Activated CD8-positive, alpha-beta memory T cell treated with anti-CD3 and anti-CD28 coated beads, Interleukin-2, amount 50 U/mL, for 4 hours (primary cell): ENCODE results near the gene ZNF276.
"Not testable (repeated sequence)": the region's sequence is repeated elsewhere in the genome, so short reads cannot be mapped to it uniquely, and the experiment has no call there.

ENCODE experiments used
- DNase-seq: peaks from one replicate; pipeline ENCODE4 v3.0.0-alpha.2; 2020

Gene ZNF276, protein sequence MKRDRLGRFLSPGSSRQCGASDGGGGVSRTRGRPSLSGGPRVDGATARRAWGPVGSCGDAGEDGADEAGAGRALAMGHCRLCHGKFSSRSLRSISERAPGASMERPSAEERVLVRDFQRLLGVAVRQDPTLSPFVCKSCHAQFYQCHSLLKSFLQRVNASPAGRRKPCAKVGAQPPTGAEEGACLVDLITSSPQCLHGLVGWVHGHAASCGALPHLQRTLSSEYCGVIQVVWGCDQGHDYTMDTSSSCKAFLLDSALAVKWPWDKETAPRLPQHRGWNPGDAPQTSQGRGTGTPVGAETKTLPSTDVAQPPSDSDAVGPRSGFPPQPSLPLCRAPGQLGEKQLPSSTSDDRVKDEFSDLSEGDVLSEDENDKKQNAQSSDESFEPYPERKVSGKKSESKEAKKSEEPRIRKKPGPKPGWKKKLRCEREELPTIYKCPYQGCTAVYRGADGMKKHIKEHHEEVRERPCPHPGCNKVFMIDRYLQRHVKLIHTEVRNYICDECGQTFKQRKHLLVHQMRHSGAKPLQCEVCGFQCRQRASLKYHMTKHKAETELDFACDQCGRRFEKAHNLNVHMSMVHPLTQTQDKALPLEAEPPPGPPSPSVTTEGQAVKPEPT

DNA sequence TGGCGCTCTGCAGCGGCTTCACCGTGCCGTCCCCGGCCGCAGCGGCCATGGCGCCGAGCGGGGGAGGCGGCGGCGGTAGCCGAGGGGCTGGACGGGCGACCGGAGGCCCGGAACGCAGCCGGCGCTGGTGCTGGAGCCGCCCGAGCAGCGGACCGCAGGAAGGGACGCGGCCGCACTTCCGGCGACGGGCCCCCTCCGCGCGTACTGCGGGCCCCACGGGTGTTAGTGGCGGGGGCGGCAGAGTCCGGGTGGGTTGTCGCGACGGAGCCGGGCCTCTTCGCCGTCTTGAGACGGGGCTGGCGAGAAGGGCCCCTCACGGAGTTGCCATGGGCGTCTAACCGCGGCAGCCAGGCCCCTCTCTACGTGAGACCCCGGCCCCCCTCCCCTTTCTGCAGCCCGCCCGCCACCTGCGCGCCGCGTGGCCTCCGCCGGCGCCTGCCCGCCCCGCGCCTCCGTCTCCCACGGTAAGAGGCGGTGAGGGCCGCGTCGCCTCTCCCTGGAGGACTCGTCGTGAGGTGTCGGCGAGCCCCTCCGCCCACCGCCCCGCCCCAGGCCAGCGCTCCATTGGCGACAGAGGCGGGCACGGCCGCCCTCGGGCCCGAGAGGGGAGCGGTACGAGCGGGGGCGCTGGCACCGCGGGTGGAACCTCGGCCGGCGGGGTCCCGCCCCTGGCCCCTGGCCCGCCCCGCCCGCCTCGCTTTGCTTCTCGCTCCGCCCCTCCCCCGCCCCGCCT, at the start of gene ZNF276, which contains the start of gene VPS9D1:
TSS of gene ZNF276 (plus strand) at position 725 of the 733 bp plus-strand sequence. CDS start 104 bp downstream, outside the sequence.
TSS of gene VPS9D1 (minus strand) at position 86 of the 733 bp plus-strand sequence. CDS start at position 49, 37 bp downstream.
- DNase-seq = peak; percentile 89

- not testable (repeated sequence) for DNase-seq
Observed at GRCh38 chr16:89671565-89671964, 49.8 kb upstream of the ZNF276 start.

DNA sequence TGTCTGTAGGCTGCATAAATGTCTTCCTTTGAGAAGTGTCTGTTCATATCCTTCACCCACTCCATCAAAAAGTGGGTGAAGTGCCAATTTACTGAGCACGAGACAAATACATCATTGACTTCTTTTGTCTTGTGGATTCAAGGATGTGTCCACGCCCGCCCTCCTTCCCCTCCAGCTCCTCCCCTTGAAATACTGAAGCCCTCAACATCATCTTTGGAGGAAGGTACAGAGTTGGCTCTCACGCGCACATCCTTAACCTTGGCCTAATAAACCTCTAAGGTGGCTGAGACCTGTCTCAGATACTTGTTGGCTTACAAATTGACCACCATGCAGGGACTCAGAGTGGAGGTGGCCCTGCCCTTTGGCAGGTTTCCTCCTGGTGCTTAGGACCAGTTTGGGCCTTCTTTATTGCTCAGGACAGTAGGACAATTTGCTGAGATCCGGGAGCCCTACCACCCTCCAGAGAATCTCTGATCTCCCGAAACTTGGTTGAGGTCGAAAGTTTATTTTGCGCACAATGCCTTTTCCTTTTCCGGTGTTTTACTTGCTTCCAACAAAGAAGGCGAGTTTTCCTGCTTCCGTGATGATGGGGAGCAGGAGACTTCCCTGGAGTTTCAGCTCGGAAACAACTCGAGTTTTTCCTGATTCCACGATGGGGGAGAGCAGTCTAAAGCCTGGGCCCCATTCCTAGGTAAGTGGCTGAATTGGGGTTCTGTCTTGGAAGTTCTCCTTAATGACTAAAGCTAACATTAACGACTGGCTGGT, 49.0 kb upstream of the ZNF276 start:
- DNase-seq = no peak

- DNase-seq = no peak
Observed at GRCh38 chr16:89678258-89678657, 43.1 kb upstream of the ZNF276 start.

DNA sequence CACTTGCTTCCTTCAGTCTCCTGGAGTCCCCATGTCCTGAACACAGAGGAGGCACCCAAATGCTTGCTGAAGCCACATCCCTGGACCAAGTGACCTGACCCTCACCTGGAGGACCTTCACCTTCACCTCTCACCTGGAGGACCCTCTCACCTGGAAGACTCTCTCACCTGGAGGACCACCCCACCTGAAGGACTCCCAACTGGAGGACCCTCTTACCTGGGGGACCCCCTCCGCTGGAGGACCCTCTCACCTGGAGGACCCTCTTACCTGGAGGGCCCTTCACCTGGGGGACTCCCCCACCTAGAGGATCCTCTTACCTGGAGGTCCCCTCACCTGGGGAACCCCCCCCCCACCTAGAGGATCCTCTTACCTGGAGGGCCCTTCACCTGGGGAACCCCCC, 35.4 kb upstream of the ZNF276 start:
- DNase-seq = no peak

DNA sequence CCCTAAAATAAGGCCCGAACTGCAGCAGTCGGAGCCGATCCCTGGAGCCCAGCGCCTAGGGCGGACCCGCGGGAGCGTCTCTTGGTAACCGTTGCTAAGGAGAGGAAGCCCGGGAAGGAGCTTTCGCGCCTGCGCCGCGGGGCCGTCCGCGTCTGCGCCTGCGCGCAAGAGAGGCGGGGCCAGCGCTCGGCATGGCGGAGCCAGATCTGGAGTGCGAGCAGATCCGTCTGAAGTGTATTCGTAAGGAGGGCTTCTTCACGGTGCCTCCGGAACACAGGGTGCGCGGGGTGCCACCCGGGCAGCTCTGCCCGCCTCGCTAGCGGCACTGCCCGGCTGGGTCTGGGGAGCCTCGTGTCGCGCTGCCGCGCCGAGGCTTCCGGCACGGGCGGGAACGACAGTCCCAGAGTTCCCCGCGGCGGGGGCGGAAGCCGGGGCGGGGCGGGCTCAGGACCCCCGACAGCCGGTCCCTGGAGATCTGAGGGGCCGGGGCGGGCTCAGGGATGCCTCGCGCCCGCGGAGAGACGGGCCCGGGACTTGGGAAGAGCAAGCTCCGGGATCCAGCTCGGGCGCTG, 34.7 kb upstream of the ZNF276 start, which contains the start of gene CDK10:
TSS of gene CDK10 (plus strand) at position 170 of the 572 bp plus-strand sequence. CDS start at position 192, 22 bp downstream.
- DNase-seq = peak; percentile 88

DNA sequence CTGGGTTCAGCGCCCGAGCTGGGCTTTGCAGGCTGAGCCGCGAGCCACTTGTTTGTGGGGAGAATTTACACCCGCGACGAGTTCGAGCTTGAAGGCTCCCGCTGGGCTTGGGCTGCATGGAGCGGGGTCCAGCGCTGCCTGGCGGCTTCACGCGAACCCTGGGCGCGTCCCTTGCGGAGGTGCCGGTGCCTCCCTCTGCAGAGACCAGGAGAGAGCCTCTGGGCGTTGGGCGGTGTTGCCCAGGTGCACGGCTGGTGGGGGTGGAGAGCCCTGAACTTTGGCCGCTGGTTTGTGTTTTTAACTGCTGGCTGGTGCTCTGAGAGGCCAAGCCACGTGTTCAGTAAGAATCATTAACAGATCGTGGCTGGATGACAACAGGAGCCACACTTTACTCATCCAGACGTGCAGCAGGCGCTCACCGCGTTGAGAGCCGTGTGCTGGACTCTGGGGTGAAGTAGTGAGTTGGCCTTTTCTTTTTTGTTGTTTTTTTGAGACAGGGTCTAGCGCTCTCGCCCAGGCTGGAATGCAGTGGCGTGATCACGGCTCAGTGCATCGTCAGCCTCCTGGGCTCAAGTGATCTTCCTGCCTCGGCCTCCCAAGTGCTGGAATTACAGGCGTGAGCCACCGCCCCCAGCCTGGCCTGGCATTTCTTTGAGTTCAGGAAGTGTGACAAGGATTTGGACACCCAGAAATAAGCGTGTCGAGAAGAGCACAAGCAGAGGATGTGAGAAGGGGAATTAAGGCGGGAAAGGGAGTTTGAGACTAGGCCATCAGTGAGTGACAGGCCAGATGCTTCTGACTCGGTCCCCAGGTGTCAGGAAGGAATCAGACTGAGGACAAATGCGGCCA, 34.0 kb upstream of the ZNF276 start:
- no peak for DNase-seq

DNA sequence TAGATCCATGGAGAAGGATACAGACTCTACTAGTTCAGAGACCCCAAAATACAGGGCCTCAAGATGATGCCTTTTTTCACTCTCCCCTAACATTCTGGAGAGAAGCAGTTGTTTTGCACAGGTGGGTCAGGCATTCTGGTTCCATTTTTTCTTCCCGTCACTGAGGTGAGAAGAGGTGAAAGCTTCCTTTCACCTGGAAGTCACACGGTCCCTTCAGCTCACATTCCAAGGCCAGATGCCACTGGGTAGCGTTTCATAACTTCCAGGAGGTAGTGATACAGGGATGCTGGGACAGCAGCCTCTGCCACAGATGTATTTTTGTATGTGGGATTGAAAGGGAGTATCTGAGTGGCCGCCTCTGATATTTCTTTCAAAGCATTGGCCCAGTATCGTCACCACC, 32.9 kb upstream of the ZNF276 start:
- no peak for DNase-seq

- DNase-seq = no peak
Observed at GRCh38 chr16:89689142-89689541, 32.2 kb upstream of the ZNF276 start.

DNA sequence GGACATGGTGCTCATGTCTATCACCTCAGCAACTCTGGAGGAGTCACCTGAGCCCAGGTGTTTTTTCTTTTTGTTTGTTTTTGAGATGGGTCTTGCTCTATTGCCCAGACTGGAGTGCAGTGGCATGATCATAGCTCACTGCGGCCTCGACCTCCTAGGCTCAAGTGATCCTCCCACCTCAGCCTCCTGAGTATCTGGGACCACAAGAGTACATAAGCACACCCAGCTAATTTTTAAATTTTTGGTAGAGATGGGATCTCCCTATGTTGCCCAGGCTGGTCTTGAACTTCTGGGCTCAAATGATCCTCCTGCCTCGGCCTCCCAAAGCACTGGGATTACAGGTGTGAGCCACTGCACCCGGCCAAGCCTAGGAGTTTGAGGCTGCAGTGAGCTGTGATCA, 31.7 kb upstream of the ZNF276 start:
- DNase-seq = not testable (repeated sequence)

DNA sequence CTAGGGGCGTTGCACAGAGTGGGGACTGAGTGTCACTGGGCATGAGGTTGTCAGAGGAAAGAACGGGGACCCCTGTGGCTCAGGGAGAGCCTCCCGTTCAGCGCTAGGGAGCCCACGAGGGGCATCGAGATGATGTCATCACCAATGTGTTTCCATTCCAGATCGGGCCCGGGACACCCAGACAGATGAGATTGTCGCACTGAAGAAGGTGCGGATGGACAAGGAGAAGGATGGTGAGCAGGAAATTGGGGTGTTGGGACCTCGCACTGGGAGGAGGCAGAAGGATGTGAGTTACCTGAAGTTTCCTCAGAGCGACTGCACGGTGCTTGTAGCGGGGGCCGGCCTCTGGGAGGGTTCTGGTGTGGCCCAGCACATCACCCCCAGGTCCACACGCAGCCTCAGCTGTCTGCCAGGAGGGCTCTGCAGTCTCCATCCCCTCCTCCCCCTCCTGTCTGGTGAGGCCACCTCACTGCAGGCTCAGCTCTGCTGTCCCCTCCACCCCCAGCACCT, 30.9 kb upstream of the ZNF276 start:
- no peak for DNase-seq

- DNase-seq = no peak
Observed at GRCh38 chr16:89691231-89691985, 29.9 kb upstream of the ZNF276 start.

GRCh38 chr16:89691986-89692569, 29.3 kb upstream of the ZNF276 start:
- no peak for DNase-seq

DNA sequence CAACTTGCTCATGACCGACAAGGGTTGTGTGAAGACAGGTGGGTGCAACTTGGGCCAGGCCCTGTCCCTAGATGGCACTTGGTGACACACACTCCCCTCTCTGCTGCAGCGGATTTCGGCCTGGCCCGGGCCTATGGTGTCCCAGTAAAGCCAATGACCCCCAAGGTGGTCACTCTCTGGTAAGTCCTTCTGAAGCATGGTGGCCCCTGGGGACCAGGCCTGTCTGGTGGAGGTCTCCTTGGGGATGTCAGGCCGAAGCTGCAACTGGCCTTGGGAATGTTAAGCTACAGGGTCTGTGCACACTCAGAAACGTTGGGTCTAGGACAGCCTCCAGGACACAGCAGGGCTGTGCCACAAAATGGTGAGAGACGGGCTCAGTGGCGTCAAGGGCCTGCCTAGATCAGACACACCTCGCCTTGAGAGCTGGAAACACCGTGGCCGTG, 28.0 kb upstream of the ZNF276 start:
- DNase-seq = no peak

- DNase-seq = no peak
Observed at GRCh38 chr16:89693931-89694783, 27.2 kb upstream of the ZNF276 start.

DNA sequence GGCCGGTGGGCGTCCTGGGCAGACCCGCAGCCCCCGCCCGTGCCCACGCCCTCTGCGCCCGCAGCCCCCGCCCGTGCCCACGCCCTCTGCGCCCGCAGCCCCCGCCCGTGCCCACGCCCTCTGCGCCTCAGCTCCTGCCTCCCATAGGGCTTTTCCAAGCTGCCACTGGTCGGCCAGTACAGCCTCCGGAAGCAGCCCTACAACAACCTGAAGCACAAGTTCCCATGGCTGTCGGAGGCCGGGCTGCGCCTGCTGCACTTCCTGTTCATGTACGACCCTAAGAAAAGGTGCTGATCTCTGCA, 26.6 kb upstream of the ZNF276 start:
- DNase-seq = not testable (repeated sequence)

DNA sequence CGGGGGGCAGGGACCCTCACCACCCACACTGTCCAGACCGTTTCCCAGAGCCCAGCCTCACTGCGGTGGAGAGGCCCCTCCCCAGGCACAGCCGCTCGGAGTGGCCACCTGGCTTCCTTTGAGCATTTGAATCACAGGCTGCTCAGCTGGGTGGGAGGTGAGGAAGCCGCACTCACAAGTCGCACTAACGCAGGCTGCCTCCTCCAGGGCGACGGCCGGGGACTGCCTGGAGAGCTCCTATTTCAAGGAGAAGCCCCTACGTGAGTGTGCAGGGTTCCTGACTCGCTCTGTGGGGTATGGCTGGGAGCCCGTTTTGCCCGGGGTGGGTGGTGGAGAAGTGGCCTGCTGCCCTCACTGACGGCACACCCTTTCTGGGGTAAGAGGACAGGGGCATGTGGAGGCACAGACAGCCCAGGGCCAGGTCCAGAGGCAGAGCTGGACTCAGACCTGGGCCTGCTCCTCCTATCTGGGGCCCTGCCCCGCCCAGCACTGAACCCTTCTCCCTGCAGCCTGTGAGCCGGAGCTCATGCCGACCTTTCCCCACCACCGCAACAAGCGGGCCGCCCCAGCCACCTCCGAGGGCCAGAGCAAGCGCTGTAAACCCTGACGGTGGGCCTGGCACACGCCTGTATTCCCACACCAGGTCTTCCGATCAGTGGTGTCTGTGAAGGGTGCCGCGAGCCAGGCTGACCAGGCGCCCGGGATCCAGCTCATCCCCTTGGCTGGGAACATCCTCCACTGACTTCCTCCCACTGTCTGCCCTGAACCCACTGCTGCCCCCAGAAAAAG, 26.1 kb upstream of the ZNF276 start:
- no peak for DNase-seq
